Activated CD8-positive, alpha-beta memory T cell treated with anti-CD3 and anti-CD28 coated beads for 24 hours (primary cell): ENCODE results near the gene CDK4.

Experiments used
- DNase-seq: peaks from one replicate; pipeline ENCODE4 v3.0.0-alpha.2; 2020

CDK4 gene

GRCh38 chr12:57736741-57737466 lies 15.2 kb downstream of the CDK4 start:
- no peak for DNase-seq

GRCh38 chr12:57735952-57736740 lies 16.0 kb downstream of the CDK4 start:
- DNase-seq: no peak

GRCh38 chr12:57735198-57735855 lies 16.8 kb downstream of the CDK4 start:
- DNase-seq: no peak

- no peak for DNase-seq
Observed at GRCh38 chr12:57734591-57734990, 17.5 kb downstream of the CDK4 start.

GRCh38 chr12:57733928-57734327 lies 18.2 kb downstream of the CDK4 start:
- no peak for DNase-seq

- DNase-seq: no peak
Observed at GRCh38 chr12:57732726-57733593, 19.1 kb downstream of the CDK4 start.

- no peak for DNase-seq
Observed at GRCh38 chr12:57732270-57732669, 19.8 kb downstream of the CDK4 start.

GRCh38 chr12:57731411-57732080 lies 20.6 kb downstream of the CDK4 start:
- no peak for DNase-seq

GRCh38 chr12:57730336-57731067 lies 21.6 kb downstream of the CDK4 start:
- DNase-seq: no peak

GRCh38 chr12:57729321-57729844 lies 22.7 kb downstream of the CDK4 start:
- DNase-seq: no peak

- DNase-seq: peak; percentile 35
Observed at GRCh38 chr12:57727758-57728395, 24.2 kb downstream of the CDK4 start.

DNA sequence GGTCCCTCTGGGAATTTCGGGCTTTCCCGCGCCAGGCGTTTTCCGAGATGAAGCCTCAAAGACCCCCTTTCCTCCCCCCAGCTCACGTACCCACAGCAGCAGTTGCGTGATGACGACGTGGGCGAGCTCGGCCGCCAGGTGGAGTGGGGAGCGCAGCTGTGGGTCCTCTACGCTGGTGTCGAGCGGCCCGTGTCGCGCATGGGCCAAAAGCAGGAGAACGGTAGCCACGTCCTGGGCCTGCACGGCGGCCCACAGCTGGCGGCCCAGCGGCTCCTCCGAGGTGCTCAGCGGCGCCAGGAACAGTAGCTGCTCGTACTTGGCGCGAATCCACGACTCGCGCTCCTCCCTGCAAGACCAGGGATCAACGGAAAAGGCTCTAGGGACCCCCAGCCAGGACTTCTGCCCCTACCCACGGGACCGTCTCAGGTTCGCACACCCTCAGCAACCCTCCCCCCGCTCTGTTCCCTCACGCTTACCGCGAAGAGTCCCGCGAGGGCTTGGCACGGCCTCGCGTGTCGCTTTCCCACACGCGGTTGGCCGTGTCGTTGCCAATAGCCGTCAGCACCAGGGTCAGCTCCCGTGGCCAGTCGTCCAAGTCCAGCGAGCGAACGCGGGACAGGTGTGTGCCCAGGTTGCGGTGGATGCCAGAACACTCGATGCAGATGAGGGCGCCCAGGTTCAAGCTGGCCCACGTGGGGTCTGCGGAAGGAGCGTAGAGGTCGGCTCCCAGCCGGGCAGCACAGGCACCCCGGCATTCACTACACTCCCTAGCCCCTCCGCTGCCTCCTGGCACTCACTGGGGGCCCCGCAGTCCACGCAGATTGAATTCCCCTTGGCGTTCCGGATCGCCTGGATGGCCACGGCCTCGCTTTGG lies 25.0 kb downstream of the CDK4 start:
- peak; percentile 51 for DNase-seq

DNA sequence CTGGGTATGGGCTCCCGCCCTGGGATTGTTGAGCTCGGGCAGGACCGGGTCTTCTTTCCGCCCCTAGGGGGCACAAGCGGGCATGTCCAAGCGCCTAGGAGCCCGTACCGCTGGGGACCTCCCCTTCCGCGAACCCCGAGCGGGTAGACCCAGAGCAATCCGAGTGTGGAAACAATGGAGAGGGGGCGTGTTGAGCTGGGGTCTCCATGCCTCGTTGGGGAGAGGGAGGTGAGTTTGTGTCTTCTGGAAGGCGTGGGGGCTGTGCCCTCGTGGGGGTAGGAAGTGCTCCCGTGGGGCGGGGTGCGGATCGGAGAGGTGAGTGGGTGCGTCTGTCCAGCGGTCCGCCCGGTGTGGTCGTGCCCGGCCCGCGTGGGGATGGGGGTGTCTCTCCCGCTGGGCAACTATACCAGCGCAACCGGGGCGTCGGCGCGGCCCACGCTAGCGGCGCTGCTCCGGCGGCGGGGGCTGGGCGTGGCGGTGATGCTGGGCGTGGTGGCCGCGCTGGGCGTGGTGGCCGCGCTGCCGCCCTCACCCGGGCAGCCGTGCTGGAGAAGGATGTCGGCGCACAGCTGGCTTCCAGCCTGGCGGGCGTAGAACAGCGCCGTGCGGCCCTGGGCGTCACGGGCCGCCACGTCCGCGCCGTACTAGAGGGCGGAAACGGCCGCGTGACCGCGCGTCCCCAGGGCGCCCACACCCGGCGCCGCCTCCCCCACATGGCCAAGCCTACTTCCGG lies 25.8 kb downstream of the CDK4 start:
- peak; percentile 59 for DNase-seq

DNA sequence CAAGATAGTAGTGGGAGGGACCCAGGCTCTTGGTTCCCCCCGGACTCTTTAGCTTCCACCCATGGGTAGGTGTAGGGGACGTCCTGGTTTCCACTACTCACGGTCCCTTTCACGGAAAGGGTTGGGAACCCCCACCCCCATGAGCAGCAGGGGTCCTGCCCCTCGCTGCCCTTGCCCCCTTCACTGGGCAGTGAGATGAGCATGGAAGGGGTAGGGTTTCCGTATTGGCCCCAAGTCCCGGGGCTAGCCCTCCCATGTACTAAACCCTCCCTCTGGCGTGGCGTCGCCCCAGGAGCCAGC lies 26.3 kb downstream of the CDK4 start:
- peak; percentile 47 for DNase-seq

GRCh38 chr12:57724936-57725740 lies 27.0 kb downstream of the CDK4 start:
- peak; percentile 45 for DNase-seq

DNA sequence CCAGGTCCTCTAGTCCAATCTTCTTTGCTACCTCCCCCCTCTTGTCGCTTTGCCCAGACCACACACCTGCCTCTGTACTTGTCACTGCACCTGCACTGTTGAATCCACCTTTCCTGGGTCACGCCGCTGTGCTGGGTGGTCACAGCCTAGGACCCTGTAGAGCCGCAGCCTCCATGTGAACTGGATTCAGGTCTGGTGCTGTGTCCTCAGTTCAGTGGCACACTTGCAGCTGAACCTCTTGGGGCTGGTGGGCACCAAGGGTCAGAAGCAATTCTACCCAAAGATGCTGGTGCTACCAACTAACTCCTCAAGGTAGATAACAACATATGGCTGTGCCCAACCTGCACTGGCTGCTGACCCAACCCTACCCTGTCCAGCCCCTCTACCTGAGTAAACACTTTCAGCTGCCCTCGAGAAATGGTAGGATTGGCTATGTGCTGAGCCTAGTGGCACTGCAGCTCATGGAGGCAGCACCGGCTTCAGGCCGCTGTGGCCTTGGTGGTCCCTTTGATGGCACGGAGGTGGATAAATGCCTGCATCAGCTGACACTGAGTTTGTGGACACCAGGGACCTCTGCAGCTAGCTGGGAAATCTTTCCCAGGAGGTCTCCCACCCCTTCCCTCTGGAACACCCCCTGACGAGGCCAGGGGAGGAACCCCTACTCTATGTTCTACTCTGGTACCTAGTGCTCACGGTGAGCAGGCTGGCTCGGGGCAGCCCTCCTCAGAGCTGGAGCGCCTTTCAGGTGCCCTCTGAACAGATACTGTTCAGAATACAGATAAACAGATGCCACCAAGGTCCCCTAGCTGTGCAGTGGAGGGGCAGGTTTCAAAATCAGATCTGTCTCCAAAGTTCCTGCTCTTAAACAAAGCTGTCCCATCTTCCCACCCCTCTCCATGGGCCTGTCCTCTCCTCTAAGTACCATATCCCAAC lies 27.8 kb downstream of the CDK4 start:
- peak; percentile 53 for DNase-seq

GRCh38 chr12:57723630-57723962 lies 28.5 kb downstream of the CDK4 start:
- no peak for DNase-seq
